ENCODE data around the gene OCA2. TPM values are rescaled to one million over a fixed set of nuclear protein-coding genes. Genes with fewer than 3 reads are reported as not detected.

The OCA2 gene
- total RNA-seq, 1 experiment from 2014 or later = 0.23 TPM

DNA sequence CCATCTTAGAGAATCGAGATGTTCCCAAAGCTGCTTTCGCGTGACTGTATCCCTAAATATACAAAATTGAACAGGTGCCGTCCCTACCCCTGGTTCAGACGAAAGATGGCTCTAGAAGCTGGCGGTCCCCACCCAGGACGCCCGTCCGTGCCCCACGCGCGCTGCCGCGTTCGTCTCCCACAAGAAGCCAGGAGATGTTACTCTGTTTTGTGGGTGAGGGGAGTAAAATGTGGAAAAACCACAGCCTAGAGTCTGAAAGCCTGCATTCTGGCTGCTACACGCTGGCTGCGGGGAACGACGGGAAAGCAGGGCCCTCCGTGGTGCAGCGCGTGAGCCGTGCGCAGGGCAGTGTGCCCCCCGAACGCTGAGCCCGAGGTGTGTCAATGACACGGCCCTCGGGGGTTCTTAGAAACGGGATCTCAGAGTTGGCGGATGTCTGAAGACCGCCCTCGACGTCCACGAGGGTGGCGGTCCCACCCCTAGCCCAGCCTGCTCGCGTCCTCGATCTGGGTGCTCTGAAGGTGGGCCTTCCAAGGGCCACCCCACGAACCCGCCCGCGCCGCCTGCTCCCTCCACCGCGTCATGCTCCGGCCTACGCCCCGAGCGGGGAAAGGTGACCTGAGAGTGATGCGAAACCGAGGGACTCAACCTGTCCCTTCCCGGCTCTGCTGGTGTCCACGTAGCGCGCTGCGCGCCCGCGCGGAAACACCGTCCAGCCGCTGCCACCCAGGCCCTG lies 95.6 kb downstream of the OCA2 start:
- DNase-seq (ENCODE audit: low read depth) = no peak

GRCh38 chr15:28002867-28003266 lies 96.2 kb downstream of the OCA2 start:
- no peak for DNase-seq (ENCODE audit: low read depth)

- no peak for DNase-seq (ENCODE audit: low read depth)
Observed at GRCh38 chr15:28002136-28002861, 96.8 kb downstream of the OCA2 start.

GRCh38 chr15:28001641-28002040 lies 97.5 kb downstream of the OCA2 start:
- DNase-seq (ENCODE audit: low read depth) = no peak

- DNase-seq (ENCODE audit: low read depth) = no peak
Observed at GRCh38 chr15:27993996-27994780, 104.9 kb downstream of the OCA2 start.

DNA sequence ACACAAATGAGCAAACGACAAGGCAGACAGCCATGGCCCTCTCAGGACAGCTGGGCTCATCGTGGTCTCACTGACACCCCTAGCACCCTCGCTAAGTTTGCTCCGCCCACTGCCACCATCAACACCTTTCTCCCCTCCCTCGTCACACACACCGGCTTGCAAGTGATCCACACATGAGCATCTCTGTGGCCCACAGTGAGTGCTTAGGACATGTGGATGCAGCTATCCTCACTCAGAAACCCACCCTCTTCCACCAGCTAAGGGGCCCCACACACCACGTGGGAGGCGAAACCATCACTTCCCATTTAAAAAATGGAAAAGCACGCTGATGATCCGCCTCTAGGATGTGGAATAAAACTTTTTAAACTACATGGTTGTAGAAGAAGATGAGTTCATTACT lies 105.6 kb downstream of the OCA2 start:
- DNase-seq (ENCODE audit: low read depth) = no peak

- DNase-seq (ENCODE audit: low read depth) = no peak
Observed at GRCh38 chr15:27990521-27991515, 108.3 kb downstream of the OCA2 start.

GRCh38 chr15:27989838-27990237 lies 109.3 kb downstream of the OCA2 start:
- no peak for DNase-seq (ENCODE audit: low read depth)

GRCh38 chr15:27989427-27989826 lies 109.7 kb downstream of the OCA2 start:
- DNase-seq (ENCODE audit: low read depth) = no peak

DNA sequence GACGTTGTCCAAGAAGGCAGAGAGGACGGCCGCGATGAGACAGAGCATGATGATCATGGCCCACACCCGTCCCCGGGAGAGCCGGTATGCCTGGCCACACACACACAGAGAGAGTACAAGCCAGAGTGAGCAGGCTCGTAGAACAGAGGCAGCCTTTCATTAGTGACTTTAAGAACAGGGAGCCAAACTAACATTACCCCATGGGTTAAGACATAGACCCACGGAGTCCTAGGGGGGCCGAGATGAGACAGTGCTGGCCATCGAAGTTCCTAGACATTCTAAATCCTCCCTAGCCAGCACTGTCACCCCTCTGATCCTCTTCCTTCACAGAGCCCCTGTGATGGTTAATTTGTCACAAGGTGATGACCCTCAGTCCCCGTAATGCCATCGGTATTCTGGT lies 114.0 kb downstream of the OCA2 start:
- DNase-seq (ENCODE audit: low read depth) = no peak

DNA sequence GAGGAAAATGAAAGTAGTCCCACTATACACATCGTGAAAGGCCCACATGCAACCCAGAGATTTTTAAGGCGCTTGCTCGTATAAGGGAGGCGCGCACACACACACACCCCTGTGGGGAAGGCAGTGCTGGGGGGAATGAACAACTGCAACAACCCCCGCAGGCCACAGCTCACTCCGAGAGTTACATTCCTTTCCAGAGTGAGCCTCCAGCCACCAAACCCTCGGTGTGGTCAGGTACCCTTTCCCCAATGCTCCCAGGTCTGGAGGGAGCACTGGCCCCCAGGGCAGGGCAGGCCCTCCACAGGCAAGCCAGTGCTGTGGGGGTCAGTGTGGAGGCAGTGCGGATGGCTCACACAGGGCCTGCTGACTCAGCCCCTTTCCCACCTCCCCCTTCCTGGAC lies 115.6 kb downstream of the OCA2 start:
- DNase-seq (ENCODE audit: low read depth) = no peak

GRCh38 chr15:27977696-27978095 lies 121.4 kb downstream of the OCA2 start:
- DNase-seq (ENCODE audit: low read depth) = no peak

DNA sequence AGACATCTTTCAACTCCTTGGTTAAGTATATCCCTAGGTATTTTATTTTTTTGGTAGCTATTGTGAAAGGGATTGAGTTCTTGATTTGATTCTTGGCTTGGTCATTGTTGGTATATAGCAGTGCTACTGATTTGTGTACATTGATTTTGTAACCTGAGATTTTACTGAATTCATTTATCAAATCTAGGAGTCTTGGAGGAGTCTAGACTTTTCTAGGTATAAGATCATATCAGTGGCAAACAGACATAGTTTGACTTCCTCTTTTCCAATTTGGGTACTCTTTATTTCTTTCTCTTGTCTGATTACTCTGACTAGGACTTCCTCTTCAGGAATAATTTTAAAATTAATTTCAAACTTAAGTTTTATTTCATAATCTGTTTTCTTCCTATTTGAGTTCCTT lies 125.2 kb downstream of the OCA2 start:
- DNase-seq (ENCODE audit: low read depth) = no peak

GRCh38 chr15:27970661-27971392 lies 128.3 kb downstream of the OCA2 start:
- DNase-seq (ENCODE audit: low read depth) = no peak

- no peak for DNase-seq (ENCODE audit: low read depth)
Observed at GRCh38 chr15:27967541-27967940, 131.6 kb downstream of the OCA2 start.

DNA sequence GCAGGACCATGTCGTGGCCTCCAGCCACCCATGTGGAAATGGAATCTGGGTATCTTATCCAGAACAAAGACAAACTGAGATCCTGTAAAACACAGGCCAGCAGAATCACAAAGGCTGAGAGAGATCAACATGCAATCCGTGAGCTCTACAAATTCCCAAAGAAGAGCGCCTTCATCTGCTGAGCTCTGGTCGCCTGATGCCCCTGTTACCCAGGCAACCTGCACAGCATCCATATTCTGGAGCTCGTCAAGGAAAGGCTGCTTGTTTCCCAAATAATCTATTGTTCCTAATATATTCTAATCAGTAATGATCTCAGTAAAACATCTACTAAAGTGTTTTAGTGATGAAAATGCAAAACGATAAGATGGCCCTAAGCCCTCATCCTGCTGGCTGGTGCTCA lies 133.6 kb downstream of the OCA2 start:
- DNase-seq (ENCODE audit: low read depth) = no peak

GRCh38 chr15:27961801-27962200 lies 137.3 kb downstream of the OCA2 start:
- no peak for DNase-seq (ENCODE audit: low read depth)

- no peak for DNase-seq (ENCODE audit: low read depth)
Observed at GRCh38 chr15:27958911-27959578, 140.1 kb downstream of the OCA2 start.

- no peak for DNase-seq (ENCODE audit: low read depth)
Observed at GRCh38 chr15:27956285-27956684, 142.8 kb downstream of the OCA2 start.

- no peak for DNase-seq (ENCODE audit: low read depth)
Observed at GRCh38 chr15:27955087-27955486, 144.0 kb downstream of the OCA2 start.
